GM23338 (cell line): ENCODE measurements around the gene AGRP. TPM values are rescaled to one million over a fixed set of nuclear protein-coding genes. Genes with fewer than 3 reads are reported as not detected.

Experiments used
- ATAC-seq: fragments of 200-7000 bp; cut with Tn5 transposase; 3 replicates; pipeline ENCODE4 v1.9.1; 2020
- DNase-seq: peaks from one replicate; pipeline ENCODE4 v3.0.0-alpha.2; 2015; ENCODE audit warnings: low spot score
- H2AFZ ChIP-seq: fragments of 200-600 bp; sonication (generic); 2 replicates; pipeline ENCODE4 v1.8.0; 2016; ENCODE audit warnings: antibody characterized with exemption, mild to moderate bottlenecking, moderate library complexity
- H3F3A ChIP-seq: fragments of 200-600 bp; sonication (generic); replicated peaks from 2 replicates; pipeline ENCODE4 v1.8.0; 2017; ENCODE audit warnings: antibody characterized with exemption, mixed run types, low read depth
- H3K27ac ChIP-seq: fragments of 200-600 bp; sonication (generic); 2 replicates; pipeline ENCODE4 v1.6.1; 2016; ENCODE audit warnings: low read depth
- H3K27me3 ChIP-seq: fragments of 200-600 bp; sonication (generic); 2 replicates; pipeline ENCODE4 v1.8.0; 2016; ENCODE audit warnings: mild to moderate bottlenecking, mixed run types, moderate library complexity; ENCODE audit not compliant: insufficient read depth
- H3K36me3 ChIP-seq: fragments of 200-600 bp; sonication (generic); 2 replicates; pipeline ENCODE4 v1.8.0; 2016; ENCODE audit warnings: mild to moderate bottlenecking; ENCODE audit not compliant: insufficient read depth
- H3K4me1 ChIP-seq: fragments of 200-600 bp; sonication (generic); 2 replicates; pipeline ENCODE4 v1.8.0; 2016; ENCODE audit warnings: mild to moderate bottlenecking, moderate library complexity; ENCODE audit not compliant: insufficient read depth
- H3K4me2 ChIP-seq: fragments of 200-600 bp; sonication (generic); 2 replicates; pipeline ENCODE4 v1.7.1; 2017; ENCODE audit warnings: mixed run types
- H3K4me3 ChIP-seq: fragments of 200-600 bp; sonication (generic); 2 replicates; pipeline ENCODE4 v1.6.1; 2016; ENCODE audit warnings: mixed run types
- H3K79me2 ChIP-seq: fragments of 200-600 bp; sonication (generic); replicated peaks from 2 replicates; pipeline ENCODE4 v1.8.0; 2017; ENCODE audit warnings: mild to moderate bottlenecking; ENCODE audit not compliant: insufficient read depth
- H3K9me2 ChIP-seq: fragments of 200-600 bp; sonication (generic); 2 replicates; pipeline ENCODE4 v1.8.0; 2017; ENCODE audit not compliant: insufficient read depth
- H4K20me1 ChIP-seq: fragments of 200-600 bp; sonication (generic); replicated peaks from 2 replicates; pipeline ENCODE4 v1.8.0; 2017; ENCODE audit warnings: mild to moderate bottlenecking; ENCODE audit not compliant: insufficient read depth
- H3K27ac Mint-ChIP-seq: 2 replicates; pipeline ENCODE4 v1.8.0; 2020; ENCODE audit warnings: inconsistent platforms, mild to moderate bottlenecking, moderate library complexity, mixed read lengths
- H3K27me3 Mint-ChIP-seq: 3 replicates; pipeline ENCODE4 v1.8.0; 2022; ENCODE audit warnings: low read depth, mild to moderate bottlenecking, moderate library complexity, mixed read lengths, inconsistent platforms; ENCODE audit not compliant: insufficient read depth, poor library complexity
- H3K36me3 Mint-ChIP-seq: 3 replicates; pipeline ENCODE4 v1.8.0; 2021; ENCODE audit warnings: low read depth, mild to moderate bottlenecking, inconsistent platforms, moderate library complexity, mixed read lengths
- H3K4me1 Mint-ChIP-seq: 3 replicates; pipeline ENCODE4 v1.8.0; 2020; ENCODE audit warnings: mild to moderate bottlenecking, inconsistent platforms, mixed read lengths
- H3K4me3 Mint-ChIP-seq: 3 replicates; pipeline ENCODE4 v1.8.0; 2021; ENCODE audit warnings: moderate library complexity, mild to moderate bottlenecking, inconsistent platforms, mixed read lengths
- H3K9me3 Mint-ChIP-seq: 3 replicates; pipeline ENCODE4 v1.8.0; 2020; ENCODE audit warnings: moderate library complexity, mild to moderate bottlenecking, inconsistent platforms, mixed read lengths
- CREB1 ChIP-seq: fragments of 250-450 bp; sonication (Bioruptor Pico); IDR thresholded peaks from 2 replicates; pipeline ENCODE4 v1.5.0; 2020; ENCODE audit warnings: low read depth, mild to moderate bottlenecking, moderate library complexity
- CTCF ChIP-seq, 2 experiments: fragments of 200-600 bp in 1 of 2; sonication (generic) in 1 of 2; conservative IDR thresholded peaks; 2 replicates each; pipeline versions ENCODE4 v1.5.1 to v1.6.1; 2016 to 2017; ENCODE audit warnings: antibody characterized with exemption in 2 of 2, low read depth in 2 of 2, mild to moderate bottlenecking in 2 of 2, moderate library complexity in 1 of 2
- EZH2 ChIP-seq: fragments of 200-600 bp; sonication (generic); IDR thresholded peaks from one replicate; pipeline ENCODE4 v1.8.0; 2017; ENCODE audit warnings: antibody characterized with exemption, mild to moderate bottlenecking, low read depth; ENCODE audit not compliant: unreplicated experiment
- EZH2phosphoT487 ChIP-seq: fragments of 200-600 bp; sonication (generic); IDR thresholded peaks from one replicate; pipeline ENCODE4 v1.8.1; 2018; ENCODE audit warnings: antibody characterized with exemption; ENCODE audit not compliant: unreplicated experiment
- JUNB ChIP-seq: IDR thresholded peaks from one replicate; pipeline ENCODE4 v1.6.1; 2016; ENCODE audit warnings: antibody characterized with exemption; ENCODE audit not compliant: unreplicated experiment
- POLR2AphosphoS5 ChIP-seq: IDR thresholded peaks from 2 replicates; pipeline ENCODE4 v1.6.1; 2016; ENCODE audit warnings: antibody characterized with exemption, low read depth
- STAT1 ChIP-seq: IDR thresholded peaks from one replicate; pipeline ENCODE4 v1.6.1; 2016; ENCODE audit warnings: antibody characterized with exemption; ENCODE audit not compliant: unreplicated experiment
- ZNF114 ChIP-seq: fragments of 250-450 bp; sonication (Bioruptor Pico); IDR thresholded peaks from 2 replicates; pipeline ENCODE4 v1.5.0; 2020; ENCODE audit warnings: mild to moderate bottlenecking, moderate library complexity
- ZNF331 ChIP-seq: fragments of 250-450 bp; sonication (Bioruptor Pico); IDR thresholded peaks from 2 replicates; pipeline ENCODE4 v1.5.0; 2020; ENCODE audit warnings: low read depth, mild to moderate bottlenecking, moderate library complexity
- ZNF462 ChIP-seq: fragments of 250-450 bp; sonication (Bioruptor Pico); IDR thresholded peaks from 2 replicates; pipeline ENCODE4 v1.5.0; 2020; ENCODE audit warnings: mild to moderate bottlenecking, moderate library complexity
- polyA plus RNA-seq: library from polyadenylated mRNA; unstranded; fragments of >200 nt; fragmentation: Nextera tagmentation; extraction: Ambion mirVana; gene quantifications from 2 replicates; pipeline ENCODE4 v1.2.1, GENCODE V29; 2016
- total RNA-seq: library from RNA; depleted of rRNA; stranded (reverse); fragments of >200 nt; shearing (Covaris generic); gene quantifications from 2 replicates; pipeline ENCODE4 v1.2.3, GENCODE V29; 2014

AGRP gene
- total and polyA plus RNA-seq, 2 experiments from 2014 or later = not detected

DNA sequence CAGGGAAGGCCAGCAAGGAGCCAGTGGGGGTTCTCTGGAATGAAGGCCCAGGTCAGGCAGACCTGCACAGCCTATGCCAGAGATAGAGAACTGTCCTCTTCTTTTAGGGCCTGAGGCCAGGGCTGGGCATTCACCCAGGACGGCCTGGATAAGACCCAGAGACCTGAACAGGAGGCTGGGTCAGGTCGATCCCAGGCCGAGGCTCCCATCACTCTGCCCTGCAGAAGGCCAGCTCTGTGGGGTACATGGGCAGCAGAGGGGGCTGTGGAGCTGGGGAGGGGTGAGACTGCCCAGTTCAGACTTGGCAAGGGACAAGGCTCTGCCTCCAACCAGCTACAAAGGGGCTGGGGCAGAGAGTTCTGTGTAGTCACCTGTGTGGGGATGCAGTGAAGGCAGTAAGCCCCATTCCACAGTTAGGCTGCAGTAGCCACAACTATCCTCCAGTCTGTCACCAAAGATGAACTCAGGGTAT is 37.9 kb downstream of the AGRP start:
- Histone ChIP-seq H4K20me1 (no peaks in the 10 kb centered on the region; the same call in 1 of the 2 replicates), H3K4me3 (no peak overlapping the region), H3K9me2 (no peaks in the 10 kb centered on the region), H3K27ac (no peak overlapping the region), H3K36me3 (no peaks in the 10 kb centered on the region), H3K4me2 (no peak overlapping the region), H3K27me3 (no peaks in the 10 kb centered on the region), H2AFZ (no peak overlapping the region), H3F3A (no peaks in the 10 kb centered on the region), H3K4me1 (no peaks in the 10 kb centered on the region), H3K79me2 (no peaks in the 10 kb centered on the region)
- peaks cover 10% of the 10 kb centered on the region for H3K4me1 Mint-ChIP-seq
- peaks cover 14% of the 10 kb centered on the region for H3K27me3 Mint-ChIP-seq
- TF ChIP-seq EZH2 (no peak), CTCF (conservative IDR thresholded peaks at IDR 0.05; ENCODE audit: low read depth in 2 of 2) (peak; percentile 17 to 43; a peak in 2 of 4 replicates)
- ATAC-seq (peak; percentile 15), DNase-seq (no peak)
- H3K36me3 Mint-ChIP-seq = peaks cover 17% of the 10 kb centered on the region
- H3K9me3 Mint-ChIP-seq = peaks cover 3% of the 10 kb centered on the region; the same call in 1 of the 3 replicates
- no peak overlapping the region for H3K27ac Mint-ChIP-seq
- no peak overlapping the region; the same call in 2 of the 3 replicates for H3K4me3 Mint-ChIP-seq

DNA sequence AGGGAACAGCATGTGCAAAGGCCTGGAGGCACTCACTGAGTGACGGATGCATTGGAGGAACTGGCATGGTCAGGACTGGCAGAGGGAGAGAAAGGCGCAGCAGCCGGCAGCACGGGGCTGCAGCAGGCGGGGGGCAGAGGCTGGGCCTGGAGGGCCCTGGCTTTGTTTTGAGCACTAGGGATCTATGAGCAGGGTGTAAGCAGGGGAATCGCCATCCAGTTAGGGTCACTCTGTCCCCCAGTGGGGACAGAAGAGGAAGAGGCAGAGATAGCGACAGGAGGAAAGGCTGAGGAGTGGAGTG is 38.3 kb downstream of the AGRP start:
- H3K27me3 ChIP-seq = no peaks in the 10 kb centered on the region
- no peak overlapping the region for H2AFZ ChIP-seq
- no peaks in the 10 kb centered on the region for H3K79me2 ChIP-seq
- ATAC-seq (no peak), DNase-seq (no peak)
- H3K36me3 ChIP-seq = no peaks in the 10 kb centered on the region
- Mint-ChIP-seq H3K4me1 (peaks cover 10% of the 10 kb centered on the region), H3K4me3 (no peak overlapping the region; the same call in 2 of the 3 replicates), H3K36me3 (peaks cover 17% of the 10 kb centered on the region), H3K27ac (no peak overlapping the region), H3K9me3 (peaks cover 3% of the 10 kb centered on the region; the same call in 1 of the 3 replicates), H3K27me3 (peaks cover 13% of the 10 kb centered on the region)
- H4K20me1 ChIP-seq = no peaks in the 10 kb centered on the region; the same call in 1 of the 2 replicates
- no peak overlapping the region for H3K27ac ChIP-seq
- no peaks in the 10 kb centered on the region for H3K4me1 ChIP-seq
- H3K4me3 ChIP-seq = no peak overlapping the region
- no peaks in the 10 kb centered on the region for H3F3A ChIP-seq
- no peak overlapping the region for H3K4me2 ChIP-seq
- H3K9me2 ChIP-seq = no peaks in the 10 kb centered on the region
- TF ChIP-seq ZNF331 (CRISPR knock-in tag) (no peak), CTCF (conservative IDR thresholded peaks at IDR 0.05; ENCODE audit: low read depth in 2 of 2) (no peak), EZH2 (no peak), POLR2AphosphoS5 (no peak), ZNF462 (CRISPR knock-in tag) (no peak), ZNF114 (CRISPR knock-in tag) (no peak), EZH2phosphoT487 (no peak), CREB1 (CRISPR knock-in tag) (no peak), STAT1 (no peak), JUNB (no peak)
